ENCODE data around the gene TIMM8B.
"Not testable (repeated sequence)": the region's sequence is repeated elsewhere in the genome, so short reads cannot be mapped to it uniquely, and the experiment has no call there.

TIMM8B gene

DNA sequence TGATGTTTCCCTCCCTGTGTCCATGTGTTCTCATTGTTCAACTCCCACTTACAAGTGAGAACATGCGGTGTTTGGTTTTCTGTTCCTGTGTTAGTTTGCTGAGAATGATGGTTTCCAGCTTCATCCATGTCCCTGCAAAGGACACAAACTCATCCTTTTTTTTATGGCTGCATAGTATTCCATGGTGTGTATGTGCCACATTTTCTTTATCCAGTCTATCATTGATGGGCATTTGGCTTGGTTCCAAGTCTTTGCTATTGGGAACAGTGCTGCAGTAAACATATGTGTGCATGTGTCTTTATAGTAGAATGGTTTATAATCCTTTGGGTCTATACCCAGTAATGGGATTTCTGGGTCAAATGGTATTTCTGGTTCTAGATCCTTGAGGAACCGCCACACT lies 39.9 kb downstream of the TIMM8B start:
- POLR2A ChIA-PET; H3K4me1 ChIP-seq (ENCODE audit: control insufficient read depth, insufficient read depth, low read length); H3K27ac ChIP-seq (ENCODE audit: extremely low read depth, low read depth, low read length); CTCF ChIA-PET; H3K9me3 ChIP-seq (ENCODE audit: control insufficient read depth, insufficient read depth, low read depth, low read length); H3K4me3 ChIP-seq (ENCODE audit: low read depth, low read length): not testable (repeated sequence)
- peaks cover 17 to 79% of the 10 kb centered on the region in 2 experiments for H3K36me3 ChIP-seq (ENCODE audit: control insufficient read depth in 2 of 2, insufficient read depth in 1 of 2, low read length in 2 of 2)
- TF ChIP-seq ZNF146 (tag by site-specific recombination; IDR thresholded peaks at IDR 0.05), result peak; percentile 68

DNA sequence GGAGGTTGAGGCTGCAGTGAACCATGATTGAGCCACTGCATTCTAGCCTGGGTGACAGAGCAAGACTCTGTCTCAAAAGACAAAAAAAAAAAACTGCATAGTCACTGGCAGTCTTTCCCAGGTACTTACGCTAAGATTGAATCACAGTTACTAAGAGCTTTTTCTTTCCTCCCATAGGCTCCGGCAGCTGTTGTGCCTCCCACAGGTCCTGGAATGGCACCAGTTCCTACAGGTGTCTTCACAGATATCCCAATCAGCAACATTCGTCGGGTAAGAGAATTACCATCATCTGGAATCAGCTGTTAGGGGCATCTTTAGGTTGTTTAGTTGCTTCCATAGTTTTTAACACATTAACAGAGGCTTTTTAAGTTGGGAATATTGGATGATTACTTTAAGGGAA lies 41.6 kb downstream of the TIMM8B start:
- Histone ChIP-seq H3K4me1 (ENCODE audit: control insufficient read depth, insufficient read depth, low read length) (no peaks in the 10 kb centered on the region), H3K27ac (ENCODE audit: extremely low read depth, low read depth, low read length) (no peak overlapping the region), H3K9me3 (ENCODE audit: control insufficient read depth, insufficient read depth, low read depth, low read length) (no peaks in the 10 kb centered on the region), H3K36me3 (ENCODE audit: control insufficient read depth in 2 of 2, insufficient read depth in 1 of 2, low read length in 2 of 2) (peaks cover 9 to 79% of the 10 kb centered on the region in 2 experiments), H3K4me3 (ENCODE audit: low read depth, low read length) (no peak overlapping the region)
- ChIA-PET POLR2A (no interaction called here), CTCF (interaction anchor here (0.6 kb wide), 1 partner anchor 194 kb away, joined by 3 read pairs; no protein-coding TSS in a partner anchor)
- no peak for TF ChIP-seq ZFP41 (tag by site-specific recombination; IDR thresholded peaks at IDR 0.05; ENCODE audit: borderline replicate concordance)
- TF ChIP-seq, protein P1, sequence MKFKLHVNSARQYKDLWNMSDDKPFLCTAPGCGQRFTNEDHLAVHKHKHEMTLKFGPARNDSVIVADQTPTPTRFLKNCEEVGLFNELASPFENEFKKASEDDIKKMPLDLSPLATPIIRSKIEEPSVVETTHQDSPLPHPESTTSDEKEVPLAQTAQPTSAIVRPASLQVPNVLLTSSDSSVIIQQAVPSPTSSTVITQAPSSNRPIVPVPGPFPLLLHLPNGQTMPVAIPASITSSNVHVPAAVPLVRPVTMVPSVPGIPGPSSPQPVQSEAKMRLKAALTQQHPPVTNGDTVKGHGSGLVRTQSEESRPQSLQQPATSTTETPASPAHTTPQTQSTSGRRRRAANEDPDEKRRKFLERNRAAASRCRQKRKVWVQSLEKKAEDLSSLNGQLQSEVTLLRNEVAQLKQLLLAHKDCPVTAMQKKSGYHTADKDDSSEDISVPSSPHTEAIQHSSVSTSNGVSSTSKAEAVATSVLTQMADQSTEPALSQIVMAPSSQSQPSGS (tag by site-specific recombination; IDR thresholded peaks at IDR 0.05; ENCODE audit: low read depth), result no peak
- TF ChIP-seq ZNF239 (tag by site-specific recombination; IDR thresholded peaks at IDR 0.05), result no peak
- no peak for TF ChIP-seq ZNF626 (tag by site-specific recombination; IDR thresholded peaks at IDR 0.05)
- TF ChIP-seq ZNF24 (tag by site-specific recombination; IDR thresholded peaks at IDR 0.05), result no peak
- no peak for TF ChIP-seq ZNF510 (tag by site-specific recombination; IDR thresholded peaks at IDR 0.05; ENCODE audit: insufficient replicate concordance)
- TF ChIP-seq ZNF19 (tag by site-specific recombination; IDR thresholded peaks at IDR 0.05; ENCODE audit: low read depth), result no peak
- no peak for TF ChIP-seq ZNF785 (tag by site-specific recombination; IDR thresholded peaks at IDR 0.05)
- TF ChIP-seq ZNF221 (tag by site-specific recombination; IDR thresholded peaks at IDR 0.05; ENCODE audit: borderline replicate concordance), result no peak
- TF ChIP-seq MYNN (tag by site-specific recombination; IDR thresholded peaks at IDR 0.05; ENCODE audit: borderline replicate concordance), result no peak
- TF ChIP-seq ZSCAN16 (tag by site-specific recombination; IDR thresholded peaks at IDR 0.05), result no peak
- no peak for TF ChIP-seq ZNF768 (tag by site-specific recombination; IDR thresholded peaks at IDR 0.05)
- TF ChIP-seq ZNF521 (tag by site-specific recombination; IDR thresholded peaks at IDR 0.05), result no peak

DNA sequence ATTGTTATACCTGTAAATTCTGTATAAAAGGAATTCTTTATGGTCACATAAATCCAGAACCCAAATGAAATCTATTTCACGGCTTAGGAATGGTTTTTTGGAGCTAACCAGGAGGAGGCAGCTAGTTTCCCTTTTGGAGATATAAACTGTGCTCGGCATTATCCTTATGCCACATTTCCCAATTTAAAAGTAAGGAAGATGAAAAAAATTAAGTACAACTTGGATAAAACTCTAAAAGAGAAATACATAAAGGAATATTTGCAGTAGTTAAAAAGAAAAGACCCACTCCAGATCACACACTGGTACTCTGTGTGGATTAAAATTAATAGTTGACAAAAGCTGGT lies 43.6 kb downstream of the TIMM8B start:
- Histone ChIP-seq H3K4me1 (ENCODE audit: control insufficient read depth, insufficient read depth, low read length) (no peaks in the 10 kb centered on the region), H3K36me3 (ENCODE audit: control insufficient read depth in 2 of 2, insufficient read depth in 1 of 2, low read length in 2 of 2) (peaks cover 6 to 73% of the 10 kb centered on the region in 2 experiments), H3K4me3 (ENCODE audit: low read depth, low read length) (no peak overlapping the region), H3K27ac (ENCODE audit: extremely low read depth, low read depth, low read length) (no peak overlapping the region), H3K9me3 (ENCODE audit: control insufficient read depth, insufficient read depth, low read depth, low read length) (no peaks in the 10 kb centered on the region)
- POLR2A ChIA-PET, result interaction anchor here (1.1 kb wide), 1 partner anchor 10 kb away, joined by 3 read pairs; no protein-coding TSS in a partner anchor
- CTCF ChIA-PET, result interaction anchor here (1.3 to 1.6 kb wide), 2 partner anchors 61 to 109 kb away, joined by 3 to 7 read pairs; no protein-coding TSS in a partner anchor
- TF ChIP-seq, protein P2, sequence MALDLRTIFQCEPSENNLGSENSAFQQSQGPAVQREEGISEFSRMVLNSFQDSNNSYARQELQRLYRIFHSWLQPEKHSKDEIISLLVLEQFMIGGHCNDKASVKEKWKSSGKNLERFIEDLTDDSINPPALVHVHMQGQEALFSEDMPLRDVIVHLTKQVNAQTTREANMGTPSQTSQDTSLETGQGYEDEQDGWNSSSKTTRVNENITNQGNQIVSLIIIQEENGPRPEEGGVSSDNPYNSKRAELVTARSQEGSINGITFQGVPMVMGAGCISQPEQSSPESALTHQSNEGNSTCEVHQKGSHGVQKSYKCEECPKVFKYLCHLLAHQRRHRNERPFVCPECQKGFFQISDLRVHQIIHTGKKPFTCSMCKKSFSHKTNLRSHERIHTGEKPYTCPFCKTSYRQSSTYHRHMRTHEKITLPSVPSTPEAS (tag by site-specific recombination; IDR thresholded peaks at IDR 0.05), result no peak
- TF ChIP-seq, protein P3, sequence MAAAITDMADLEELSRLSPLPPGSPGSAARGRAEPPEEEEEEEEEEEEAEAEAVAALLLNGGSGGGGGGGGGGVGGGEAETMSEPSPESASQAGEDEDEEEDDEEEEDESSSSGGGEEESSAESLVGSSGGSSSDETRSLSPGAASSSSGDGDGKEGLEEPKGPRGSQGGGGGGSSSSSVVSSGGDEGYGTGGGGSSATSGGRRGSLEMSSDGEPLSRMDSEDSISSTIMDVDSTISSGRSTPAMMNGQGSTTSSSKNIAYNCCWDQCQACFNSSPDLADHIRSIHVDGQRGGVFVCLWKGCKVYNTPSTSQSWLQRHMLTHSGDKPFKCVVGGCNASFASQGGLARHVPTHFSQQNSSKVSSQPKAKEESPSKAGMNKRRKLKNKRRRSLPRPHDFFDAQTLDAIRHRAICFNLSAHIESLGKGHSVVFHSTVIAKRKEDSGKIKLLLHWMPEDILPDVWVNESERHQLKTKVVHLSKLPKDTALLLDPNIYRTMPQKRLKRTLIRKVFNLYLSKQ (tag by site-specific recombination; IDR thresholded peaks at IDR 0.05; ENCODE audit: borderline replicate concordance), result no peak
- TF ChIP-seq ZNF792 (tag by site-specific recombination; IDR thresholded peaks at IDR 0.05) (no peak), BCL11B (tag by site-specific recombination; IDR thresholded peaks at IDR 0.05; ENCODE audit: low read depth) (no peak), ZNF423 (tag by site-specific recombination; IDR thresholded peaks at IDR 0.05) (no peak), ZNF473 (tag by site-specific recombination; IDR thresholded peaks at IDR 0.05) (no peak), ZNF23 (tag by site-specific recombination; IDR thresholded peaks at IDR 0.05; ENCODE audit: borderline replicate concordance) (no peak), ZNF677 (tag by site-specific recombination; IDR thresholded peaks at IDR 0.05) (no peak), RBAK (tag by site-specific recombination; IDR thresholded peaks at IDR 0.05) (no peak), FEZF1 (tag by site-specific recombination; IDR thresholded peaks at IDR 0.05) (no peak), ZNF621 (tag by site-specific recombination; IDR thresholded peaks at IDR 0.05) (no peak)
- TF ChIP-seq, protein P4, sequence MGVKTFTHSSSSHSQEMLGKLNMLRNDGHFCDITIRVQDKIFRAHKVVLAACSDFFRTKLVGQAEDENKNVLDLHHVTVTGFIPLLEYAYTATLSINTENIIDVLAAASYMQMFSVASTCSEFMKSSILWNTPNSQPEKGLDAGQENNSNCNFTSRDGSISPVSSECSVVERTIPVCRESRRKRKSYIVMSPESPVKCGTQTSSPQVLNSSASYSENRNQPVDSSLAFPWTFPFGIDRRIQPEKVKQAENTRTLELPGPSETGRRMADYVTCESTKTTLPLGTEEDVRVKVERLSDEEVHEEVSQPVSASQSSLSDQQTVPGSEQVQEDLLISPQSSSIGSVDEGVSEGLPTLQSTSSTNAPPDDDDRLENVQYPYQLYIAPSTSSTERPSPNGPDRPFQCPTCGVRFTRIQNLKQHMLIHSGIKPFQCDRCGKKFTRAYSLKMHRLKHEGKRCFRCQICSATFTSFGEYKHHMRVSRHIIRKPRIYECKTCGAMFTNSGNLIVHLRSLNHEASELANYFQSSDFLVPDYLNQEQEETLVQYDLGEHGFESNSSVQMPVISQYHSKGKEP (tag by site-specific recombination; IDR thresholded peaks at IDR 0.05), result no peak

All from HEK293 (cell line).